Esophagus mucosa (tissue), 1 donor: Measurements from ENCODE around the gene CTNNA3. TPM values are rescaled to one million over a fixed set of nuclear protein-coding genes. Genes with fewer than 3 reads are reported as not detected.
"Not testable (repeated sequence)": the region's sequence is repeated elsewhere in the genome, so short reads cannot be mapped to it uniquely, and the experiment has no call there.

Source experiments
- ATAC-seq: fragments of 200-7000 bp; cut with Tn5 transposase; one replicate; pipeline ENCODE4 v1.9.1; 2020
- total RNA-seq: library from RNA; stranded (reverse); gene quantifications from one replicate; pipeline ENCODE4 v1.2.4, GENCODE V29; 2023
- donor health status: DM: yes; HTN: yes; CAD: no.

CTNNA3 gene
- total RNA-seq, 1 donor from 2014 or later, result not detected

GRCh38 chr10:66350622-66351399 is 1345.2 kb downstream of the CTNNA3 start:
- ATAC-seq, result no peak

- no peak for ATAC-seq
These were observed 1346.3 kb downstream of the CTNNA3 start for GRCh38 chr10:66349726-66350125.

- no peak for ATAC-seq
These were observed 1346.9 kb downstream of the CTNNA3 start for GRCh38 chr10:66349076-66349475.

GRCh38 chr10:66337211-66337610 is 1358.8 kb downstream of the CTNNA3 start:
- ATAC-seq, result no peak

GRCh38 chr10:66336791-66337190 is 1359.2 kb downstream of the CTNNA3 start:
- no peak for ATAC-seq

GRCh38 chr10:66335753-66336152 is 1360.2 kb downstream of the CTNNA3 start:
- ATAC-seq, result not testable (repeated sequence)

GRCh38 chr10:66329147-66329546 is 1366.8 kb downstream of the CTNNA3 start:
- no peak for ATAC-seq

- ATAC-seq, result no peak
These were observed 1369.1 kb downstream of the CTNNA3 start for GRCh38 chr10:66326876-66327275.

- no peak for ATAC-seq
These were observed 1373.2 kb downstream of the CTNNA3 start for GRCh38 chr10:66322777-66323176.

GRCh38 chr10:66321723-66322665 is 1374.0 kb downstream of the CTNNA3 start:
- ATAC-seq, result no peak

- no peak for ATAC-seq
These were observed 1377.2 kb downstream of the CTNNA3 start for GRCh38 chr10:66318761-66319160.

GRCh38 chr10:66307826-66308225 is 1388.2 kb downstream of the CTNNA3 start:
- no peak for ATAC-seq

- no peak for ATAC-seq
These were observed 1394.9 kb downstream of the CTNNA3 start for GRCh38 chr10:66301078-66301477.

- no peak for ATAC-seq
These were observed 1400.4 kb downstream of the CTNNA3 start for GRCh38 chr10:66295602-66296001.

GRCh38 chr10:66294538-66294937 is 1401.5 kb downstream of the CTNNA3 start:
- no peak for ATAC-seq

- no peak for ATAC-seq
These were observed 1403.1 kb downstream of the CTNNA3 start for GRCh38 chr10:66292922-66293321.

- ATAC-seq, result no peak
These were observed 1403.5 kb downstream of the CTNNA3 start for GRCh38 chr10:66292456-66292855.

- no peak for ATAC-seq
These were observed 1404.9 kb downstream of the CTNNA3 start for GRCh38 chr10:66291133-66291532.

- no peak for ATAC-seq
These were observed 1411.4 kb downstream of the CTNNA3 start for GRCh38 chr10:66284621-66285020.

GRCh38 chr10:66283874-66284464 is 1412.0 kb downstream of the CTNNA3 start:
- no peak for ATAC-seq

- no peak for ATAC-seq
These were observed 1412.9 kb downstream of the CTNNA3 start for GRCh38 chr10:66283064-66283463.

GRCh38 chr10:66281327-66281726 is 1414.7 kb downstream of the CTNNA3 start:
- no peak for ATAC-seq

GRCh38 chr10:66277481-66277880 is 1418.5 kb downstream of the CTNNA3 start:
- ATAC-seq, result no peak
